ENCODE measurements around the gene CCDC33.

DNA sequence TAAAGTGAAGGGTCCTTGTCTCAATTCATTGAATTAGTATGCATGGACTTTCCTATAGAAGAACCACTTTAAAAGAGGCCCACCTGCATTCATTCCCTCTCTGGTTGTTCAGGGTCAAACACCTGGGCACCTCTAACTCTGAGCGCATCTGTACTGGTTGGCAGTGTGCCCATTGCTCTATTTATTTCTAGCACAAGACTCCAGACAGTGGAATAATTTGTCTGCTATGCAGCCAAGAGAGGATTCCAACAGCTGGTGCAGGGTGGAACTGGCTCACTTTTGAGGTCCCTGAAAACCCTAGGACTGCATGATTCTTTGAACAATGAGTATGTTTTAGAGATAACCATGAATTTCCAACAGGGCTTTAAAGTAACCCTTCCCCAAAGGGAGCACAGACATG, 57.9 kb downstream of the CCDC33 start:
- TF ChIP-seq, protein P1, sequence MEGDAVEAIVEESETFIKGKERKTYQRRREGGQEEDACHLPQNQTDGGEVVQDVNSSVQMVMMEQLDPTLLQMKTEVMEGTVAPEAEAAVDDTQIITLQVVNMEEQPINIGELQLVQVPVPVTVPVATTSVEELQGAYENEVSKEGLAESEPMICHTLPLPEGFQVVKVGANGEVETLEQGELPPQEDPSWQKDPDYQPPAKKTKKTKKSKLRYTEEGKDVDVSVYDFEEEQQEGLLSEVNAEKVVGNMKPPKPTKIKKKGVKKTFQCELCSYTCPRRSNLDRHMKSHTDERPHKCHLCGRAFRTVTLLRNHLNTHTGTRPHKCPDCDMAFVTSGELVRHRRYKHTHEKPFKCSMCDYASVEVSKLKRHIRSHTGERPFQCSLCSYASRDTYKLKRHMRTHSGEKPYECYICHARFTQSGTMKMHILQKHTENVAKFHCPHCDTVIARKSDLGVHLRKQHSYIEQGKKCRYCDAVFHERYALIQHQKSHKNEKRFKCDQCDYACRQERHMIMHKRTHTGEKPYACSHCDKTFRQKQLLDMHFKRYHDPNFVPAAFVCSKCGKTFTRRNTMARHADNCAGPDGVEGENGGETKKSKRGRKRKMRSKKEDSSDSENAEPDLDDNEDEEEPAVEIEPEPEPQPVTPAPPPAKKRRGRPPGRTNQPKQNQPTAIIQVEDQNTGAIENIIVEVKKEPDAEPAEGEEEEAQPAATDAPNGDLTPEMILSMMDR (IDR thresholded peaks at IDR 0.05) = no peak
- TF ChIP-seq MXD4 (CRISPR knock-in tag; IDR thresholded peaks at IDR 0.05; ENCODE audit: borderline replicate concordance) = no peak
- TF ChIP-seq SMAD3 (CRISPR knock-in tag; IDR thresholded peaks at IDR 0.05; ENCODE audit: borderline replicate concordance) = no peak
- no peak for TF ChIP-seq FOXP1 (CRISPR knock-in tag; IDR thresholded peaks at IDR 0.05; ENCODE audit: borderline replicate concordance)
- TF ChIP-seq GRHL2 (CRISPR knock-in tag; IDR thresholded peaks at IDR 0.05; ENCODE audit: insufficient replicate concordance, severe bottlenecking) = no peak
- TF ChIP-seq, protein P2, sequence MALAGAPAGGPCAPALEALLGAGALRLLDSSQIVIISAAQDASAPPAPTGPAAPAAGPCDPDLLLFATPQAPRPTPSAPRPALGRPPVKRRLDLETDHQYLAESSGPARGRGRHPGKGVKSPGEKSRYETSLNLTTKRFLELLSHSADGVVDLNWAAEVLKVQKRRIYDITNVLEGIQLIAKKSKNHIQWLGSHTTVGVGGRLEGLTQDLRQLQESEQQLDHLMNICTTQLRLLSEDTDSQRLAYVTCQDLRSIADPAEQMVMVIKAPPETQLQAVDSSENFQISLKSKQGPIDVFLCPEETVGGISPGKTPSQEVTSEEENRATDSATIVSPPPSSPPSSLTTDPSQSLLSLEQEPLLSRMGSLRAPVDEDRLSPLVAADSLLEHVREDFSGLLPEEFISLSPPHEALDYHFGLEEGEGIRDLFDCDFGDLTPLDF (CRISPR knock-in tag; IDR thresholded peaks at IDR 0.05) = no peak
- no peak for TF ChIP-seq ATF3 (CRISPR knock-in tag; conservative IDR thresholded peaks at IDR 0.05)
- no peak for TF ChIP-seq PREB (CRISPR knock-in tag; IDR thresholded peaks at IDR 0.05; ENCODE audit: borderline replicate concordance)

All from WTC11 (cell line).